Neutrophil (primary cell): ENCODE data around the gene TXLNA.

Experiments
- H3K27ac ChIP-seq: fragments of 200-600 bp; sonication (generic); 2 replicates; pipeline ENCODE4 v1.5.1; 2016; ENCODE audit warnings: mild to moderate bottlenecking, moderate library complexity
- H3K27me3 ChIP-seq: fragments of 200-600 bp; sonication (generic); 2 replicates; pipeline ENCODE4 v1.6.0; 2016; ENCODE audit warnings: mild to moderate bottlenecking
- H3K36me3 ChIP-seq: fragments of 200-600 bp; sonication (generic); 2 replicates; pipeline ENCODE4 v1.5.1; 2017
- H3K4me1 ChIP-seq, 2 experiments: fragments of 200-600 bp in 1 of 2; sonication (generic) in 1 of 2; 1 replicate in 1 of 2; 2 replicates in 1 of 2; pipeline versions ENCODE4 v1.5.1 to v1.6.1; 2013 to 2016; ENCODE audit warnings: low read depth in 1 of 2, low read length in 1 of 2, mild to moderate bottlenecking in 1 of 2, moderate library complexity in 1 of 2; ENCODE audit not compliant: control insufficient read depth in 1 of 2, insufficient read depth in 1 of 2
- H3K4me3 ChIP-seq, 2 experiments: fragments of 200-600 bp in 1 of 2; sonication (generic) in 1 of 2; 1 replicate in 1 of 2; 2 replicates in 1 of 2; pipeline ENCODE4 v1.5.1; 2013 to 2016; ENCODE audit warnings: low read depth in 1 of 2, low read length in 1 of 2, mild to moderate bottlenecking in 1 of 2, moderate library complexity in 1 of 2
- H3K9me3 ChIP-seq: fragments of 200-600 bp; sonication (generic); 2 replicates; pipeline ENCODE4 v1.5.1; 2016
- CTCF ChIP-seq: fragments of 200-600 bp; sonication (generic); IDR thresholded peaks from 2 replicates; pipeline ENCODE4 v1.5.1; 2016; ENCODE audit warnings: antibody characterized with exemption

The TXLNA gene

GRCh38 chr1:32200226-32201010 is 20.9 kb downstream of the TXLNA start, which contains the start of gene CCDC28B:
TSS of gene CCDC28B (plus strand) at chr1:32200595. CDS start at chr1:32201936, 1,341 bp downstream.
- Histone ChIP-seq H3K27ac (peak within 1 kb of the TSS; percentile 48), H3K9me3 (no peaks in the 10 kb centered on the region), H3K27me3 (peaks cover 13% of the 10 kb centered on the region), H3K4me3 (peak within 1 kb of the TSS; percentile 68 to 85), H3K4me1 (peaks cover 29 to 30% of the 10 kb centered on the region in 2 experiments), H3K36me3 (peaks cover 35% of the 10 kb centered on the region)
- TF ChIP-seq CTCF, result no peak

- Histone ChIP-seq H3K36me3 (peaks cover 27% of the 10 kb centered on the region), H3K27ac (peak overlapping the region; percentile 48), H3K9me3 (no peaks in the 10 kb centered on the region), H3K27me3 (peaks cover 13% of the 10 kb centered on the region), H3K4me3 (peak overlapping the region; percentile 68 to 85), H3K4me1 (peaks cover 37% of the 10 kb centered on the region in 2 experiments)
- no peak for TF ChIP-seq CTCF
Observed at GRCh38 chr1:32201011-32201855, 21.8 kb downstream of the TXLNA start.

- H3K4me3 ChIP-seq, result peak overlapping the region; percentile 66 to 71
- H3K9me3 ChIP-seq, result no peaks in the 10 kb centered on the region
- peak overlapping the region; percentile 19 for H3K27ac ChIP-seq
- no peak for TF ChIP-seq CTCF
- no peaks in the 10 kb centered on the region for H3K36me3 ChIP-seq
- peaks cover 36% of the 10 kb centered on the region in 2 experiments for H3K4me1 ChIP-seq
- peaks cover 13% of the 10 kb centered on the region for H3K27me3 ChIP-seq
Observed at GRCh38 chr1:32204943-32205361, 25.5 kb downstream of the TXLNA start.

GRCh38 chr1:32205401-32206370 is 26.2 kb downstream of the TXLNA start, which contains the start of gene IQCC:
TSS of gene IQCC (plus strand) at chr1:32205671. CDS start at chr1:32205682, 11 bp downstream.
- Histone ChIP-seq H3K4me1 (peaks cover 28 to 29% of the 10 kb centered on the region in 2 experiments), H3K27ac (peak within 1 kb of the TSS; percentile 19), H3K27me3 (peaks cover 13% of the 10 kb centered on the region), H3K36me3 (no peaks in the 10 kb centered on the region), H3K4me3 (peak within 1 kb of the TSS; percentile 66 to 71), H3K9me3 (no peaks in the 10 kb centered on the region)
- peak; percentile 12 for TF ChIP-seq CTCF

GRCh38 chr1:32208469-32208868 is 29.0 kb downstream of the TXLNA start:
- H3K9me3 ChIP-seq, result no peaks in the 10 kb centered on the region
- no peak overlapping the region for H3K4me3 ChIP-seq
- peaks cover 15 to 16% of the 10 kb centered on the region in 2 experiments for H3K4me1 ChIP-seq
- H3K36me3 ChIP-seq, result peaks cover 11% of the 10 kb centered on the region
- H3K27me3 ChIP-seq, result no peaks in the 10 kb centered on the region
- TF ChIP-seq CTCF, result no peak
- H3K27ac ChIP-seq, result no peak overlapping the region
